OCI-LY3 (cell line): ENCODE measurements around the gene CTSD.

ENCODE experiments used
- H2AFZ ChIP-seq: fragments of 200-600, 300-600 bp; shearing (Covaris generic); 2 replicates; pipeline ENCODE4 v1.6.0; 2014; ENCODE audit warnings: antibody characterized with exemption, low read depth, low read length
- H3K27ac ChIP-seq: fragments of 200-600, 300-600 bp; sonication (generic); 2 replicates; pipeline ENCODE4 v1.5.1; 2014; ENCODE audit warnings: mild to moderate bottlenecking, low read length, moderate library complexity, mixed read lengths
- H3K27me3 ChIP-seq: fragments of 200-600, 300-600 bp; sonication (generic); 2 replicates; pipeline ENCODE4 v1.6.1; 2014; ENCODE audit warnings: low read depth, low read length, mixed read lengths
- H3K36me3 ChIP-seq: fragments of 200-600, 300-600 bp; sonication (generic); replicated peaks from 2 replicates; pipeline ENCODE3; 2014; ENCODE audit warnings: low read depth, low read length, mixed read lengths
- H3K4me1 ChIP-seq: fragments of 300-600, 200-600 bp; sonication (generic); 2 replicates; pipeline ENCODE4 v1.6.1; 2014; ENCODE audit warnings: low read length, mixed read lengths
- H3K4me2 ChIP-seq: fragments of 200-600, 300-600 bp; sonication (generic); 2 replicates; pipeline ENCODE4 v1.6.1; 2014; ENCODE audit warnings: low read length, mixed read lengths
- H3K4me3 ChIP-seq: fragments of 300-600, 200-600 bp; sonication (generic); 2 replicates; pipeline ENCODE4 v1.5.1; 2014; ENCODE audit warnings: antibody characterized with exemption, mild to moderate bottlenecking, low read length, moderate library complexity
- H3K79me2 ChIP-seq: fragments of 300-600, 200-600 bp; shearing (Covaris generic); 2 replicates; pipeline ENCODE4 v1.6.1; 2014; ENCODE audit warnings: mild to moderate bottlenecking, low read length, mixed read lengths
- H3K9ac ChIP-seq: fragments of 300-600, 200-600 bp; shearing (Covaris generic); 2 replicates; pipeline ENCODE4 v1.6.0; 2014; ENCODE audit warnings: mild to moderate bottlenecking, low read length, moderate library complexity
- H3K9me3 ChIP-seq: fragments of 200-600, 300-600 bp; shearing (Covaris generic); 2 replicates; pipeline ENCODE4 v1.6.1; 2014; ENCODE audit warnings: low read length, mixed read lengths; ENCODE audit not compliant: insufficient read depth
- H4K20me1 ChIP-seq: fragments of 200-600, 300-600 bp; sonication (generic); 2 replicates; pipeline ENCODE4 v1.6.1; 2016; ENCODE audit warnings: low read length, mixed read lengths; ENCODE audit not compliant: insufficient read depth
- EZH2phosphoT487 ChIP-seq: fragments of 200-600 bp; shearing (Covaris generic); IDR thresholded peaks from 2 replicates; pipeline ENCODE4 v1.6.1; 2018; ENCODE audit warnings: antibody characterized with exemption, mixed run types, low read depth
- TF ChIP-seq, protein P1 (sequence below): fragments of 200-600, 300-600 bp; sonication (generic); IDR thresholded peaks from 2 replicates; pipeline ENCODE4 v1.5.1; 2014; ENCODE audit warnings: antibody characterized with exemption, low read length, low read depth

Gene CTSD

DNA sequence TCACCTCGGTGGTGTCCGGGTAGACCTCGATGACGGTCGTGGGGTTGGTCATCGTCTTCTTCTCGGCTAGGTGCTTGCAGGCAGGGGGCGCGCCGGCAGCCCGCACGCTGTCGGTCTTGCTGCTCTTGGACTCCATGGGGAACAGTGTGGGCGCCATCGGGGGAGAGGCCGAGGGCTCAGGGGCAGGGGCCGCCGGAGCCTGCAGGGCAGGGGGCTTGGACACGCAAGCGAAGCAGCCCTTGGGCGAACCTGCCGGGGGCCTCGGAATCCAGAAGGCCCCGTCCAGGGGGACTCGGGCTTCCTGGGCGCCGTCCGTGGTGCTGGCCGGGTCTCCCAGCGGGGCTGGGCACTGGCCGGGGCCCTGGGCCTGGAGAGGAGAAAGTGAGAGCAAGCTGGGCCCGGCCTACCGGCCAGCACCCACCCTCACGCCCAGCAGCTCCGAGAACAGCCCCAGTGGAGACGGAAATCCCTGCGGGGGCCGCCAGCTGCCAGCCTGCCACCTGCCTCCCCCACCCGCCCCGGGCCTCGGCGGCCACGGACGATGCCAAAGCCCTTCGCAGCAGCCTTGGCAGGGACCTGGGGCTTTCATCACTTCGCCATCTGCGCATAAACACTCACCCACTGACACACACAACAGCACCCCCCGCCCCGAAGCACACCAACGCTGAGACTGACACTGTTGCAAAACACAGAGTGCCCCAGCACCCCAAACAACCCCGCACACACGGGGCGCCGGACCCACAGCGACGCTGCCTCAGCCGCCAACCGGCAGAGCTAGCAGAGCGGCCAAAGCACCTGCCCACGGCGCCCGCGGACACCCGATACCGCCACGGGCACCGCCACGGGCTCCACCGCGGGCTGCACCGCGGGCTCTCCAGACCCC lies 15.7 kb downstream of the CTSD start:
- TF ChIP-seq EZH2phosphoT487, result no peak
- Histone ChIP-seq H2AFZ (no peak overlapping the region), H3K27ac (no peak overlapping the region), H3K27me3 (no peaks in the 10 kb centered on the region), H3K9ac (no peak overlapping the region), H3K4me1 (no peaks in the 10 kb centered on the region), H3K9me3 (no peaks in the 10 kb centered on the region), H4K20me1 (no peaks in the 10 kb centered on the region), H3K36me3 (no peaks in the 10 kb centered on the region), H3K4me3 (no peak overlapping the region), H3K4me2 (no peak overlapping the region), H3K79me2 (no peaks in the 10 kb centered on the region)

DNA sequence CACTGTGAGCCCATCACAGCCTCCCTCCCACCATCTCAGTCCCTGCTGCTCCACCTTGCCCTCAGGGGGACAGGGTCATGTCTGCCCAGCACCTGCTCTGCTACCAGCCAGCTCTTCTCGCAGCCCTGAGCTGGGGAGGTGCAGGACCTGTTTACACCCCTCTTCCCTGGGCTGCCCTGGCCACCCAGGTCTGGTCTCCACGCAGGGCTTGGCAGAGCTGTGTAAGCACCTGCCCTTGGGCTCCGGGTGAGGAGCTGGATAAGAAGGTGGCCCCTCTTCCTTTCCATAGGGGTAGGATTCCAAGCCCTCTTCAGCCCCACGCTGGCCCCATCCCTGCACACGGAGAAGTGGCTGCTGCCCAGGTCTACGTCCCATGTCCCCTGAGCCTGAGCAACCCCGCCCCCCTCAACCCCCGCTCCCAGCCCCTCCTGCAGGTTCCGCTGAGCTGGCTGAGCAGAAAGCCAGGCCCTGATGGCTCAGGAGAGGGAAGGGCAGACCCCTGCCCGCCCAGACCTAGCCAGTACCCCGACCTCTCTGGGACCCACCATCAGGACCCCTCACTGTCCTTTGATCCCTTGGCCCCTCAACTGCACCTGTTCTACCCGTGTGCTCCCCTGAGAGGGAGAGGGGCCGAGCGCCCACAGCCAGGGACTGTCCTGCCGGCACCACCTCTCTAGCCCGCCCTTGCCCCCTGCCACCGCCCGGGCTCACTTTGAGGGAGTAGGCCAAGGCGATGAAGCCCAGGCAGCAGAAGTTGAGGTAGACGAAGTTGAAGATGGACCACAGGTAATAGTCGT lies 16.6 kb downstream of the CTSD start:
- H4K20me1 ChIP-seq, result no peaks in the 10 kb centered on the region; the same call in 1 of the 2 replicates
- no peaks in the 10 kb centered on the region for H3K79me2 ChIP-seq
- TF ChIP-seq, protein P1, sequence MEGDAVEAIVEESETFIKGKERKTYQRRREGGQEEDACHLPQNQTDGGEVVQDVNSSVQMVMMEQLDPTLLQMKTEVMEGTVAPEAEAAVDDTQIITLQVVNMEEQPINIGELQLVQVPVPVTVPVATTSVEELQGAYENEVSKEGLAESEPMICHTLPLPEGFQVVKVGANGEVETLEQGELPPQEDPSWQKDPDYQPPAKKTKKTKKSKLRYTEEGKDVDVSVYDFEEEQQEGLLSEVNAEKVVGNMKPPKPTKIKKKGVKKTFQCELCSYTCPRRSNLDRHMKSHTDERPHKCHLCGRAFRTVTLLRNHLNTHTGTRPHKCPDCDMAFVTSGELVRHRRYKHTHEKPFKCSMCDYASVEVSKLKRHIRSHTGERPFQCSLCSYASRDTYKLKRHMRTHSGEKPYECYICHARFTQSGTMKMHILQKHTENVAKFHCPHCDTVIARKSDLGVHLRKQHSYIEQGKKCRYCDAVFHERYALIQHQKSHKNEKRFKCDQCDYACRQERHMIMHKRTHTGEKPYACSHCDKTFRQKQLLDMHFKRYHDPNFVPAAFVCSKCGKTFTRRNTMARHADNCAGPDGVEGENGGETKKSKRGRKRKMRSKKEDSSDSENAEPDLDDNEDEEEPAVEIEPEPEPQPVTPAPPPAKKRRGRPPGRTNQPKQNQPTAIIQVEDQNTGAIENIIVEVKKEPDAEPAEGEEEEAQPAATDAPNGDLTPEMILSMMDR, result no peak
- TF ChIP-seq EZH2phosphoT487, result no peak
- H2AFZ ChIP-seq, result no peak overlapping the region
- H3K4me2 ChIP-seq, result no peak overlapping the region
- no peaks in the 10 kb centered on the region for H3K27me3 ChIP-seq
- no peaks in the 10 kb centered on the region for H3K9me3 ChIP-seq
- H3K4me3 ChIP-seq, result no peak overlapping the region
- no peaks in the 10 kb centered on the region for H3K4me1 ChIP-seq
- H3K27ac ChIP-seq, result no peak overlapping the region
- no peaks in the 10 kb centered on the region for H3K36me3 ChIP-seq
- H3K9ac ChIP-seq, result no peak overlapping the region

DNA sequence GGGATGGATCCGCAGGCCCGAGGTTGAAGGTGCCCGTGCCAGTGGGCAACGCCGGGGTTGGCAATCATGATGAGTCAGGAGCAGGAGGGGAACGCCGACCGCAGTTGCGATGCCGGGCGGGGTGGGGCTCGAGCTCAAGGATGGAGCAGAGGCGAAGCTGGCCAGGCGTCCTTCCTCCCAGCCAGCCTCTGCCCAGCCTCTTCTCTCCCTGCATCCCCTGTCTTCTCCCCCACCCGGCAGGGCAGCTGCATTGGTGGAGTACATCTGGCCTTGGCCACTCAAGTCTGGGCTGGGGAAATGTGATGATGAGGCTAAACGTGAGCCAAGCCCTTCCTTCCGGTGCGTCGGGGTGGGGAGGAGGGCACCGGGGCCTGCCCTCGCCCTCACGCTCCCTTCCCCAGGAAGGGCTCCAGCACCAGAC lies 17.2 kb downstream of the CTSD start:
- H3K36me3 ChIP-seq, result no peaks in the 10 kb centered on the region
- no peaks in the 10 kb centered on the region for H3K4me1 ChIP-seq
- no peaks in the 10 kb centered on the region; the same call in 1 of the 2 replicates for H4K20me1 ChIP-seq
- H3K79me2 ChIP-seq, result no peaks in the 10 kb centered on the region
- H3K9ac ChIP-seq, result no peak overlapping the region
- no peak overlapping the region for H3K4me3 ChIP-seq
- no peak overlapping the region for H3K27ac ChIP-seq
- no peak for TF ChIP-seq EZH2phosphoT487
- TF ChIP-seq, protein P1, result no peak
- H3K9me3 ChIP-seq, result no peaks in the 10 kb centered on the region
- no peaks in the 10 kb centered on the region for H3K27me3 ChIP-seq
- no peak overlapping the region for H2AFZ ChIP-seq
- H3K4me2 ChIP-seq, result no peak overlapping the region

DNA sequence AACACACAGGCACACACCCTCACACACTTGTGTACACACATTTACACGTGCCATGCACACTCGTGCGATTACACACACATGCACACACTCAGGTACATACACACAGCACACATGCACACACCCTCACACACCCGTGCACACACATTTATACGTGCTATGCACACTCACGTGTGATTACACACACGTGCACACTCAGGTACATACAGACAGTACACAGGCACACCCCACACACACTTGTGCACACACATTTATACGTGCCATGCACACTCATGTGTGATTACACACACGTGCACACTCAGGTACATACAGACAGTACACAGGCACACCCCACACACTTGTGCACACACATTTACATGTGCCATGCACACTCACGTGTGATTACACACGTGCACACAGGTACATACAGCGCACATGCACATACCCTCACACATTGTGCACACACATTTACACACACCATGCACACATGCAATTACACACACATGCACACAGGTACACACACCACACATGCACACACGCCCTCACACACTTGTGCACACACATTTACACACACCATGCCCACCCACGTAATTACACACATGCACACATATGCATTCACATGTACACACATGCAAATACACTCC lies 17.9 kb downstream of the CTSD start:
- TF ChIP-seq EZH2phosphoT487, result no peak
- TF ChIP-seq, protein P1, result no peak

More for the DNA sequence above, 17.9 kb downstream of the CTSD start:
- H3K27ac ChIP-seq, result no peak overlapping the region
- H4K20me1 ChIP-seq, result no peaks in the 10 kb centered on the region; the same call in 1 of the 2 replicates
- H3K4me1 ChIP-seq, result no peaks in the 10 kb centered on the region
- H3K27me3 ChIP-seq, result no peaks in the 10 kb centered on the region
- no peaks in the 10 kb centered on the region for H3K79me2 ChIP-seq
- H3K36me3 ChIP-seq, result no peaks in the 10 kb centered on the region
- no peak overlapping the region for H3K4me2 ChIP-seq
- no peak overlapping the region for H3K4me3 ChIP-seq
- no peak overlapping the region for H3K9ac ChIP-seq
- no peak overlapping the region for H2AFZ ChIP-seq
- H3K9me3 ChIP-seq, result no peaks in the 10 kb centered on the region
